ENCODE data around the gene DHRS9.

DNA sequence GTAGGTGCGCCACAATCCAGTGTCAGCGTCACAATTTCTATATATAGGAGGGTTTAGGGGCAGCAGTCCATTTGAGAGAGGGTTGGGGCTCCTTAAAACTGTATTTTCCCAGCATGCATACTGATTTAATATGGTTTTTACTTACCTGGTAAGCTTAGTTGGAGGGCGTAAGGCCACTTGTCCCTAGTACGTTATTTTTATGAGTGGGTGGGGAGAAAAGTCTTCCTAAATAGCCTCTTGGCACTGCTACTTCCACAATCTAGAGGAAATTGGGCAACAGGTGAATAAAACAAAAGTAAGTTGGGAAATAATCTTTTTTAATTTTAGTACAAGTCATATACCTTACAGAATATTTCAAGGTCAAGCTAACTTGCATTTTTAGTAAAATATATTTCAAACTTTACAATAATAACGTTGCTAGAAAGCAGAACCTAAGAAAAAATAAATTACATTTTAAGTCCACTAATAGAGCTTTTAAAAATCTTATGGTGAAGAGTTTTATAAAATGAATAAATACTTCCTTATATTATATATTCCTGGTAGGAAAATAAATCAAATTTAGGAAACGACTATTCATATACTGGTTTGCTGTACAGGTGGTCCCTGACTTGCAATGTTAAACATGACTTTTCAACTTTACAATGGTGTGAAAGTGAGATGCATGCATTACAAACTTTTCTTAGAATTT, 20.9 kb downstream of the DHRS9 start:
- TF ChIP-seq, protein P1, sequence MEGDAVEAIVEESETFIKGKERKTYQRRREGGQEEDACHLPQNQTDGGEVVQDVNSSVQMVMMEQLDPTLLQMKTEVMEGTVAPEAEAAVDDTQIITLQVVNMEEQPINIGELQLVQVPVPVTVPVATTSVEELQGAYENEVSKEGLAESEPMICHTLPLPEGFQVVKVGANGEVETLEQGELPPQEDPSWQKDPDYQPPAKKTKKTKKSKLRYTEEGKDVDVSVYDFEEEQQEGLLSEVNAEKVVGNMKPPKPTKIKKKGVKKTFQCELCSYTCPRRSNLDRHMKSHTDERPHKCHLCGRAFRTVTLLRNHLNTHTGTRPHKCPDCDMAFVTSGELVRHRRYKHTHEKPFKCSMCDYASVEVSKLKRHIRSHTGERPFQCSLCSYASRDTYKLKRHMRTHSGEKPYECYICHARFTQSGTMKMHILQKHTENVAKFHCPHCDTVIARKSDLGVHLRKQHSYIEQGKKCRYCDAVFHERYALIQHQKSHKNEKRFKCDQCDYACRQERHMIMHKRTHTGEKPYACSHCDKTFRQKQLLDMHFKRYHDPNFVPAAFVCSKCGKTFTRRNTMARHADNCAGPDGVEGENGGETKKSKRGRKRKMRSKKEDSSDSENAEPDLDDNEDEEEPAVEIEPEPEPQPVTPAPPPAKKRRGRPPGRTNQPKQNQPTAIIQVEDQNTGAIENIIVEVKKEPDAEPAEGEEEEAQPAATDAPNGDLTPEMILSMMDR (IDR thresholded peaks at IDR 0.05) = no peak
- TF ChIP-seq, protein P2, sequence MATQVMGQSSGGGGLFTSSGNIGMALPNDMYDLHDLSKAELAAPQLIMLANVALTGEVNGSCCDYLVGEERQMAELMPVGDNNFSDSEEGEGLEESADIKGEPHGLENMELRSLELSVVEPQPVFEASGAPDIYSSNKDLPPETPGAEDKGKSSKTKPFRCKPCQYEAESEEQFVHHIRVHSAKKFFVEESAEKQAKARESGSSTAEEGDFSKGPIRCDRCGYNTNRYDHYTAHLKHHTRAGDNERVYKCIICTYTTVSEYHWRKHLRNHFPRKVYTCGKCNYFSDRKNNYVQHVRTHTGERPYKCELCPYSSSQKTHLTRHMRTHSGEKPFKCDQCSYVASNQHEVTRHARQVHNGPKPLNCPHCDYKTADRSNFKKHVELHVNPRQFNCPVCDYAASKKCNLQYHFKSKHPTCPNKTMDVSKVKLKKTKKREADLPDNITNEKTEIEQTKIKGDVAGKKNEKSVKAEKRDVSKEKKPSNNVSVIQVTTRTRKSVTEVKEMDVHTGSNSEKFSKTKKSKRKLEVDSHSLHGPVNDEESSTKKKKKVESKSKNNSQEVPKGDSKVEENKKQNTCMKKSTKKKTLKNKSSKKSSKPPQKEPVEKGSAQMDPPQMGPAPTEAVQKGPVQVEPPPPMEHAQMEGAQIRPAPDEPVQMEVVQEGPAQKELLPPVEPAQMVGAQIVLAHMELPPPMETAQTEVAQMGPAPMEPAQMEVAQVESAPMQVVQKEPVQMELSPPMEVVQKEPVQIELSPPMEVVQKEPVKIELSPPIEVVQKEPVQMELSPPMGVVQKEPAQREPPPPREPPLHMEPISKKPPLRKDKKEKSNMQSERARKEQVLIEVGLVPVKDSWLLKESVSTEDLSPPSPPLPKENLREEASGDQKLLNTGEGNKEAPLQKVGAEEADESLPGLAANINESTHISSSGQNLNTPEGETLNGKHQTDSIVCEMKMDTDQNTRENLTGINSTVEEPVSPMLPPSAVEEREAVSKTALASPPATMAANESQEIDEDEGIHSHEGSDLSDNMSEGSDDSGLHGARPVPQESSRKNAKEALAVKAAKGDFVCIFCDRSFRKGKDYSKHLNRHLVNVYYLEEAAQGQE (IDR thresholded peaks at IDR 0.05; ENCODE audit: insufficient read depth in 1 of 2, low read depth in 2 of 2, low read length in 1 of 2) = no peak
